ENCODE results near the gene P2RY8.

DNA sequence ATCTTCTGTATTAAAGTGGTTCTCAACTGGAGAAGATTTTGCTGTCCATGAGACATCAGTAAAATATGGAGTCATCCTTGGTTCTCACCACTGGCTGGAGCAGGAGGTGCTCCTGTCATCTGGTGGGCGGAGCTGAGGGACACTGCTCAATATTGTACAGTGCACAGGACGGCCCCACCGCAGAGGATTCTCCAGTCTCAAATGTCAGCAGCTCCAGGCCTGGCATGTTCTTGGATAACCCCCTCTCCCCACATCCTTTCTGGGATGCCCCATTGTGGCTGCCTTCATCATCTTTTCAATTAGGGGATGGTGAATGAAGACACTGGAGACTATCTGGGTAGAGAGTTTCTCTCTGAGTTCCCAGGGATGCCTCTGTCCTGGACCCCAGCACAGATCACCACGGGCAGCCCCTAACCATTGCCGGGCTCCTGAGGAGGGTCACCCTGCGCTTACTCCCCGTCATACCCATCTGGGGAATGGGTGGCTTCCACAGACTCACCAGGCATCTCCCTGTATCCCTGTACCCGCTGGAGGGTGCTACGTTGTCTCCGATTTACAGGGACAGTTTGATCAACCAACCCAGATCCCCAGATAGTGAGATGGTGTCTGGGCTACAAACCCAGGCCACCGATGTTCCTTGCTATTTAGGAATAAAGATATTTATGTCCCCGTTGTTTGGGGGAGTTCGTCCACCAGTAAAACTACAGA is 21.9 kb upstream of the P2RY8 start:
- no peak for TF ChIP-seq CTCF (IDR thresholded peaks at IDR 0.05)
- no peak for TF ChIP-seq POLR2A (IDR thresholded peaks at IDR 0.05)
- TF ChIP-seq POLR2AphosphoS5 (IDR thresholded peaks at IDR 0.05), result no peak
- no peak for TF ChIP-seq EP300 (IDR thresholded peaks at IDR 0.05)

Measured in gastroesophageal sphincter (tissue), 3 donors.